ENCODE data around the gene CIAO1. TPM values are rescaled to one million over a fixed set of nuclear protein-coding genes. Genes with fewer than 3 reads are reported as not detected.
"Not testable (repeated sequence)": the region's sequence is repeated elsewhere in the genome, so short reads cannot be mapped to it uniquely, and the experiment has no call there.

CIAO1 gene
- total and polyA plus RNA-seq, 2 experiments from 2014 or later: 71.2 to 90.1 TPM

GRCh38 chr2:96291751-96292150, 25.7 kb downstream of the CIAO1 start:
- H2AFZ ChIP-seq: no peak overlapping the region
- H3K79me2 ChIP-seq: no peaks in the 10 kb centered on the region
- H3K36me3 ChIP-seq (replicated peaks; ENCODE audit: insufficient read depth, low read depth): no peaks in the 10 kb centered on the region
- no peaks in the 10 kb centered on the region for H3K27me3 ChIP-seq
- H3K4me3 ChIP-seq: no peak overlapping the region
- no peak overlapping the region for H3K4me2 ChIP-seq
- no peaks in the 10 kb centered on the region for H3K9me3 ChIP-seq (ENCODE audit: low read depth)
- no peak for TF ChIP-seq EZH2 (IDR thresholded peaks at IDR 0.05; ENCODE audit: borderline replicate concordance)
- no peak for TF ChIP-seq EZH2phosphoT487 (IDR thresholded peaks at IDR 0.05; ENCODE audit: low read depth, severe bottlenecking, unreplicated experiment)
- TF ChIP-seq CTCF (IDR thresholded peaks at IDR 0.05; ENCODE audit: poor library complexity): no peak
- no peak overlapping the region for H3K27ac ChIP-seq
- DNase-seq (ENCODE audit: low spot score): no peak
- no peaks in the 10 kb centered on the region for H4K20me1 ChIP-seq (ENCODE audit: insufficient read depth, poor library complexity, severe bottlenecking)
- 97% methylated on average over 5 of the region's 5 CpGs for WGBS (ENCODE audit: low lambda C conversion rate, missing lambda C conversion rate)
- H3K4me1 ChIP-seq (ENCODE audit: insufficient read depth): no peaks in the 10 kb centered on the region
- H3K9me2 ChIP-seq (replicated peaks; ENCODE audit: insufficient read depth): no peaks in the 10 kb centered on the region

GRCh38 chr2:96294271-96294670, 28.2 kb downstream of the CIAO1 start:
- H3K4me3 ChIP-seq; H3K27me3 ChIP-seq; H3K9me3 ChIP-seq (ENCODE audit: low read depth); DNase-seq (ENCODE audit: low spot score); H4K20me1 ChIP-seq (ENCODE audit: insufficient read depth, poor library complexity, severe bottlenecking); H3K79me2 ChIP-seq; H3K4me1 ChIP-seq (ENCODE audit: insufficient read depth); H3K27ac ChIP-seq; H3K36me3 ChIP-seq (replicated peaks; ENCODE audit: insufficient read depth, low read depth); H3K9me2 ChIP-seq (replicated peaks; ENCODE audit: insufficient read depth); H3K4me2 ChIP-seq; H2AFZ ChIP-seq: not testable (repeated sequence)
- 91% methylated on average over 8 of the region's 8 CpGs for WGBS (ENCODE audit: low lambda C conversion rate, missing lambda C conversion rate)

- peaks cover under 1% of the 10 kb centered on the region for H3K36me3 ChIP-seq (replicated peaks; ENCODE audit: insufficient read depth, low read depth)
- WGBS (ENCODE audit: low lambda C conversion rate, missing lambda C conversion rate): 95% methylated on average over 5 of the region's 5 CpGs
- no peak for TF ChIP-seq EZH2phosphoT487 (IDR thresholded peaks at IDR 0.05; ENCODE audit: low read depth, severe bottlenecking, unreplicated experiment)
- no peak for TF ChIP-seq EZH2 (IDR thresholded peaks at IDR 0.05; ENCODE audit: borderline replicate concordance)
- TF ChIP-seq CTCF (IDR thresholded peaks at IDR 0.05; ENCODE audit: poor library complexity): no peak
Measured at GRCh38 chr2:96296925-96297324, 30.9 kb downstream of the CIAO1 start.

GRCh38 chr2:96301865-96302264, 35.8 kb downstream of the CIAO1 start:
- WGBS (ENCODE audit: low lambda C conversion rate, missing lambda C conversion rate): 96% methylated on average over 1 of the region's 1 CpG
- peaks cover 4% of the 10 kb centered on the region for H3K36me3 ChIP-seq (replicated peaks; ENCODE audit: insufficient read depth, low read depth)
- no peak overlapping the region for H3K4me2 ChIP-seq
- no peaks in the 10 kb centered on the region for H3K27me3 ChIP-seq
- no peak for DNase-seq (ENCODE audit: low spot score)
- peaks cover 36% of the 10 kb centered on the region for H3K79me2 ChIP-seq
- H3K4me1 ChIP-seq (ENCODE audit: insufficient read depth): peaks cover 14% of the 10 kb centered on the region
- H3K4me3 ChIP-seq: no peak overlapping the region
- H2AFZ ChIP-seq: no peak overlapping the region
- H3K9me3 ChIP-seq (ENCODE audit: low read depth): no peaks in the 10 kb centered on the region
- H4K20me1 ChIP-seq (ENCODE audit: insufficient read depth, poor library complexity, severe bottlenecking): no peaks in the 10 kb centered on the region
- no peak for TF ChIP-seq EZH2phosphoT487 (IDR thresholded peaks at IDR 0.05; ENCODE audit: low read depth, severe bottlenecking, unreplicated experiment)
- TF ChIP-seq CTCF (IDR thresholded peaks at IDR 0.05; ENCODE audit: poor library complexity): no peak
- TF ChIP-seq EZH2 (IDR thresholded peaks at IDR 0.05; ENCODE audit: borderline replicate concordance): no peak
- H3K9me2 ChIP-seq (replicated peaks; ENCODE audit: insufficient read depth): no peaks in the 10 kb centered on the region
- no peak overlapping the region for H3K27ac ChIP-seq

More at GRCh38 chr2:96296925-96297324, 30.9 kb downstream of the CIAO1 start:
- no peak overlapping the region for H3K27ac ChIP-seq
- no peak for DNase-seq (ENCODE audit: low spot score)
- no peaks in the 10 kb centered on the region for H3K9me2 ChIP-seq (replicated peaks; ENCODE audit: insufficient read depth)
- H3K27me3 ChIP-seq: no peaks in the 10 kb centered on the region
- no peaks in the 10 kb centered on the region for H4K20me1 ChIP-seq (ENCODE audit: insufficient read depth, poor library complexity, severe bottlenecking)
- H3K79me2 ChIP-seq: peaks cover 5% of the 10 kb centered on the region
- H3K4me1 ChIP-seq (ENCODE audit: insufficient read depth): no peaks in the 10 kb centered on the region
- no peak overlapping the region for H3K4me3 ChIP-seq
- no peaks in the 10 kb centered on the region for H3K9me3 ChIP-seq (ENCODE audit: low read depth)
- no peak overlapping the region for H3K4me2 ChIP-seq
- no peak overlapping the region for H2AFZ ChIP-seq
